Measurements from ENCODE around the gene FUBP1.
A peak's percentile ranks its signal among the peaks of the same experiment; 100 is the strongest.
"Not testable (repeated sequence)": the region's sequence is repeated elsewhere in the genome, so short reads cannot be mapped to it uniquely, and the experiment has no call there.

FUBP1 gene

GRCh38 chr1:77978969-77979876, at the start of gene FUBP1:
Gene FUBP1, minus strand, starts transcription at chr1:77979072. Its CDS starts 68 bp downstream, at chr1:77979004.
- peak; percentile 100 for DNase-seq (ENCODE audit: low read depth)

- DNase-seq (ENCODE audit: low read depth) = not testable (repeated sequence)
Observed at GRCh38 chr1:78021134-78021533, 42.3 kb upstream of the FUBP1 start.

GRCh38 chr1:78019024-78019423, 40.2 kb upstream of the FUBP1 start:
- DNase-seq (ENCODE audit: low read depth) = no peak

GRCh38 chr1:78015148-78015547, 36.3 kb upstream of the FUBP1 start:
- DNase-seq (ENCODE audit: low read depth) = no peak

- DNase-seq (ENCODE audit: low read depth) = no peak
Observed at GRCh38 chr1:78011050-78011449, 32.2 kb upstream of the FUBP1 start.

GRCh38 chr1:78009836-78010235, 31.0 kb upstream of the FUBP1 start:
- no peak for DNase-seq (ENCODE audit: low read depth)

- no peak for DNase-seq (ENCODE audit: low read depth)
Observed at GRCh38 chr1:78009276-78009675, 30.4 kb upstream of the FUBP1 start.

- no peak for DNase-seq (ENCODE audit: low read depth)
Observed at GRCh38 chr1:78007677-78008341, 28.9 kb upstream of the FUBP1 start.

- DNase-seq (ENCODE audit: low read depth) = no peak
Observed at GRCh38 chr1:78006521-78006920, 27.6 kb upstream of the FUBP1 start.

GRCh38 chr1:78005755-78006154, 26.9 kb upstream of the FUBP1 start:
- peak; percentile 95 for DNase-seq (ENCODE audit: low read depth)

GRCh38 chr1:78005448-78005722, 26.5 kb upstream of the FUBP1 start:
- no peak for DNase-seq (ENCODE audit: low read depth)

GRCh38 chr1:78004719-78005447, 26.0 kb upstream of the FUBP1 start, which contains the start of gene DNAJB4:
Gene DNAJB4, plus strand, starts transcription at chr1:78004939. Its CDS starts 172 bp downstream, at chr1:78005111.
- peak; percentile 97 for DNase-seq (ENCODE audit: low read depth)

GRCh38 chr1:78003882-78004718, 25.2 kb upstream of the FUBP1 start:
- peak; percentile 60 for DNase-seq (ENCODE audit: low read depth)

- no peak for DNase-seq (ENCODE audit: low read depth)
Observed at GRCh38 chr1:78003070-78003746, 24.3 kb upstream of the FUBP1 start.

GRCh38 chr1:78000536-78000935, 21.7 kb upstream of the FUBP1 start:
- DNase-seq (ENCODE audit: low read depth) = not testable (repeated sequence)

GRCh38 chr1:77996734-77997133, 17.9 kb upstream of the FUBP1 start:
- no peak for DNase-seq (ENCODE audit: low read depth)

- no peak for DNase-seq (ENCODE audit: low read depth)
Observed at GRCh38 chr1:77994117-77994705, 15.3 kb upstream of the FUBP1 start.

- DNase-seq (ENCODE audit: low read depth) = no peak
Observed at GRCh38 chr1:77991638-77992037, 12.8 kb upstream of the FUBP1 start.

GRCh38 chr1:77990629-77991204, 11.8 kb upstream of the FUBP1 start:
- no peak for DNase-seq (ENCODE audit: low read depth)

- no peak for DNase-seq (ENCODE audit: low read depth)
Observed at GRCh38 chr1:77989744-77990143, 10.9 kb upstream of the FUBP1 start.
